GM12872 (cell line): ENCODE measurements around the gene WT1.

Experiments used
- CTCF ChIP-seq: IDR thresholded peaks from 3 replicates; pipeline ENCODE4 v1.5.1; 2011; ENCODE audit warnings: low read depth, mild to moderate bottlenecking, low read length, moderate library complexity; ENCODE audit not compliant: insufficient read depth

Gene WT1

GRCh38 chr11:32343325-32344008 lies 91.9 kb downstream of the WT1 start:
- TF ChIP-seq CTCF = no peak

GRCh38 chr11:32341620-32342613 lies 93.4 kb downstream of the WT1 start:
- no peak for TF ChIP-seq CTCF

- TF ChIP-seq CTCF = no peak
Measured at GRCh38 chr11:32340181-32340580, 95.2 kb downstream of the WT1 start.
